Endometrium (tissue), 2 donors: ENCODE results near the gene RGS6.

Source experiments
- FAIRE-seq: peaks from 2 replicates; lab custom pipeline; 2012; peaks lifted over from hg19 to GRCh38; lab: Jason Lieb, UNC
- donor health status: control.
- donor health status: control.

Gene RGS6

DNA sequence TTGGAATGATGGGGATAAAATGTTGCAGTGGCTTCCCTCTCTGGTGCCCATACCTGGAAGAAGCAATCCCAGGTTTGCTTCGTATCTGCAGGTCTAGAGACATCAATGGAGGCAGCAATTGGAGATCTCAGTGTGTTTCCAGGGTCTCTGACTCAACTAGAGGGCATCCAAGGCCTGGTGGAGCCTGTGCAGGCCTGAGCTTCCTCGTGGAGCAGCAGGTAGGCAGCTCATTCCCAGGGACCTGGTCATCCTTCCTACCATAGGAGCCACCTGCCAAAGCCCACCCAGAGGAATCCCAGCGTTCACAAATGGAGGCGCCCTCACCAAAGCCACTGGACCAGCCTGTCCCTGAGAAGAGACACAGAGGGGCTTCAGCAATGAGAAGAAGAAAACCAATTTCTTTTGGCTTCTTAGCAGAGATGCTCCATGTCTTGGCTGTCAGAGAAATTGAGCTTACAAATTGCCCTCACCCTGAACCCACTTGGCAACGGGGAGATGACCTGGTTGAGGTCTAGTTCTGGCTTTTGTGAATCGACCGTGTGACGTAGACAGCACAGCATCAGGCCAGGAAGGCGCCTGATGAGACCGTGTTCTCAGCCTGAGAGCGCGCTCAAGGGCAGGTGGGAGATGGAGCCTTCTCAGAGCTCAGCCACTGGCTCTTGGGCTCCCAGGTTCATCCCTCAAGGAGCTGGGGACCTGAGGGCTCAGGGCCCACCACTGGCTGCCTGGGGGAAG is 678.0 kb downstream of the RGS6 start:
- no peak for FAIRE-seq

DNA sequence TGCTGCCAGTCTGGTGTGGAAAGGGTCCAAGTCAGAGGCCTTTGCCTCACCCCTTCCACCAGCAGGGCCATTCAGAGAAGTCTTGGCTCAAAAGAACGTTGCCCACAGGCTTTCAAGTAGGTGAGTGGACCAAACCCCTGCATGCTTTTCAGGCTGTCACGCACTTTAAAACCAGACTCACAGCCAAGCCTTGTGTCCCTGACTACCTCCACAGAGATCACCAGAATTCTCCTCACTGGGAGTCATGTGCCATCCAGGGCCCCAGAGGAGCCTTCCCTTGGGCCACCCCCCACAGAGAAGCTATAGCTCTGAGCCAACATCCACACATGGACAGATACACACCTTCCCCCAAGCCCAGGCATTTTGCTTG is 678.6 kb downstream of the RGS6 start:
- FAIRE-seq: no peak

DNA sequence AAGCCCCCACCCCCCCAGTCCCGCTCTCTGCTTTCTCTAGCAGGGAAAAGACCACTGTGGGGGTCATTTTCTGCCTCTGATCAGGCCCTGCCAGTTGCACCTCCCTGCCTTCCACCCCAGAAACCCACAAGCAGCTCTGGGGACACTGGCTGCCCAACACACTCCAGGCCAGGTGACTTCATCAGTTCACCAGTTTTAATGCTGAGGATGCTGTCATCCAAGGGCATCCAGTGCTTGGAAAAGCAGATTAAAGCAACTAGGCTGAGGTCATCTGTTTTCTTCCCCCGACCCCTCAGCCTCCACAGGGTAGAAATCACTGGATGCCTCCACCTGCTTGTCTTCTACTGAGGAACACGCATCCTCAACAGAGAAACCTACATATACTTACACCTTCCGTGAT is 679.3 kb downstream of the RGS6 start:
- no peak for FAIRE-seq

DNA sequence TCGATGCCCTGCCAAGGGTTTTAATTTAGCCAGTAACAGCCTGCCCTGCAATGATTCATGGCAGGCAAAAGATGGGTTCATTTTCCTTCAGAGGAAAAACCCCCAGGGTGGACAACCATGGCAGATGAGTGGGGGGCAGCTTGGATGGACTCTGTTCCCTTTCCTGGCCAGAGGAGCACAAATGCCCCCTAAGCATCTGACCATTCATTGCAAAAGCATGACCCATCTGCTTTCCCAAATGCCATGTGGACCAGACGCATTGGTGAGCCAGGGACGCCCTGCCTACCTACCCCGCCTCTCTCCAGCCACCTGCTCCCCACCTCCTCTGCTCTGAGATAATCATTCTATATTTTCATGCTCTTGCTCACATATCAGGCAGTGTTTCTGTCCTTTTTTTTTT is 679.8 kb downstream of the RGS6 start:
- FAIRE-seq: no peak

DNA sequence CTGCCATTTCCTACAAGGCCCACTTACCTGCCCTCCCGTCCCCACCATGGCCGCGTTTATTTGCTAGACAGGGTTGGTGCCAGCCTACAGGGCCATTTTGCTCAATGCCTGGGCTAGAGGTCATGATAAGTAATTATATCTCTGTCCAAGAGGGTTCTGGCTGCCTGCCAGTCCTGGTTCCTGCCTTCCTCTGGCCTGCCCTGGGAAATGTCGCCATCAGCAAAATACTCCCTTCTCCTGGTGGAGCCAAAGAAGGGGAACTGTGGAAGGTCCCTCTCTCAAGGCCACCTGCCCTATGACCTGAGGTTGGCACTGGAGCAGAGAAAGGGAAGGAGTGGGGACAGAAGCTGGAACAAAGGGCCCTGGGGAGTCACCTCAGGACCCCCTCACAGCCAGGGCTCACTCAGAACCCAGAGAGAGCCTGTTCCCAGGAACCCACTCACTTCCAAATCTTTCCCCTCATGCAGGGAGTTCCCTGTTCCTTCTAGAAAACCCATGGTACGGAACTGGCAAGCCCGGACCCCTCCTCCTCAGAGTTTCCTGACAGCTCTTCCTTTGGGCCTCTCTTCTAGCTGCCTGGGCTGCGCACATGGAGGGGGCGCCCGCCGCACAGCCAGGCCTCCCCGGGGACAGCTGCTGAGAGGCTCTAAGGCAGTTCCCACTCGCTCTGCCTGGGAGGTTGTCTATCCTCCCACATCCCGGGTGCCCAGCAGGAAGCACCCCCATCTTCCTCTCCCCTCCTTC is 681.2 kb downstream of the RGS6 start:
- no peak for FAIRE-seq

DNA sequence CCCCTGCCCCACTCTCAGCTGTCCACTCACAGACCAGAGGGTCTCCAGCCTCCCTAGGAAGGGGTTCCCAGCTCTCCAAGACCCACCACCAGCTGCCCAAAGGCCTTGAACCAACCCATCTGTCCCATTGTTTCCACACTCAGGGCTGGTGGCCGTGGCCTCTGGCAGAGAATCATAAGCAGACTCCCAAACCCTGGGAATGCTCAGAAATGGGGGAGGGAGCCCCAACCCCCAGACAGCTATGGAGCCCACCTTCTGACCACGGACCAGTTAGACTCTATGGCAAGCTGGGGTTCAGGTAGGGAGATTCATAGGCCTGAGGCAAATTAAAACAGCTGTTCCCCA is 681.7 kb downstream of the RGS6 start:
- no peak for FAIRE-seq

DNA sequence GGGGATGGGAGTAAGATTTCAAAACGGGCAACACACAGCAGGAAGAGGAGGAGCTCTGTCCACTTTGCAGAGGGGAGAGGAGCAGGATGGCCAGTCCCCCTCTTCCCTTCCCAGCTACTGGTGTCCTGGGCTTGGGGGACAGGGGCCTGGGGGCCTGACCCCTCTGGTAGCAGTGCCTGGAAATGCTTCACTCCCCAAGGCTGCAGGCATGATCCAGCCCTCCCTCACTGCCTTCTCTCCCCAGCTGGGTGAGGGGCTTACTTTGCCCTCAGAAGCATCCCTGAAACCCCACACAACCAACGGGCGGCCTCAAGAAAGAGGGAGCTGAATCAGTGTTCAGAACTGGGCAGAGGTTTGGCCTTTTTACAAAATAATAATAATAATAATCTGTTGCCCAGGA is 682.1 kb downstream of the RGS6 start:
- FAIRE-seq: no peak

DNA sequence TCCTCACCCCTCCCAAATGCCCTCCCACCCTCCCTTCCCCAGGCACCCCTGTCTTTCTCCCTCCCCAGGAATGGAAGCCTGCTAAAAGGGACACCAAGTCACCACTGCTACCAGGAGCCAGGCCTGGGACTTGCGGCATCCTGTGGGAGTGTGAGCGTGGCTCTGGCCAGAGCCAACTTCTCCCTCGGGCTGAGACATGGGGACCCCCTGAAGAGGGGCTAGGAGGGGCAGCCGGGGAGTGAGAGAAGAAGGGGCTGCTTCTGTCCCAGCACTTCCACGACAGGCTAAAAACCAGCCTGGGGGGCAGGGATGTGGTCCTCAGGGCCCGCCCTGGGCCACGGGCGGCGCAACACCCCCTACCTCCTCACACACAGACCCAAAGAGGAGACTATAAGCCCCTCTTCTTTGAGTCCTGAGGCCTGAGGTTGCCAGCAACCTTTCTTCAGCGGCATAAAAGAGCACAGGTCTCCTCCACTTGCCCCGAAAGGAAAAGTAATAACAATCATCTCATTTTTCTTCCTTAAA is 682.7 kb downstream of the RGS6 start:
- no peak for FAIRE-seq

DNA sequence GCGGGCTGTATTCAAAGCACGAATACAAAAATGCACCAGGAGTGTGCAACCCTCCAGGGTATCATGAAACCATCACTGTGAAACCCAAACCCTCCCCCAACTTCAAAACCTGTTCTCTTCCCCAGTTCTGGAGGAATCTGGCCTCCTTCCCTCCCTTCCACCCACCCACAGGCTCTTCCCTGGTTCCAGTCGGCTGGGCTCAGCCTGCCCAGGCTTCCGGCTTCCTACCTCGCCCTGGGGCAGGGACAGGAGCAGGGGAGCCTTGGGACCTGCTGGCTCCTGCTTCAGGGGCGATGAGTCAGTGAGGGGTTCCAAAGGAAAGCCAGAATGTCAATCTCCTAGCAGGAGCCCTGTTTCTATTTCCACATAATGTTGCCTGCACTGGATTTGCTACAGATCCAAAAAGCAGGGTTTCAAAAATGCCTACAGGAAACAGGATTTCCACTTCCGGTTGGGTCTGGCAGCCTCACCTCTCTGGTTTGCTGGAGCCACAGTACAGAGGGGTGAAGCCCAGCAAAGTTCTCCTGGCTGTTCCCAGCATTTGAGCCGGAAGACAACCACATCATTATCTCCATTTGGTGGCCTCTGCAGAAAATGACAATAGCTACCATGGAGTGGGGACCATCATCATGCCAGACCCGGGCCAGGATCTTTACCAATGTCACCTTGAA is 683.4 kb downstream of the RGS6 start:
- FAIRE-seq: no peak
